Measurements from ENCODE around the gene HIBADH.
"Not testable (repeated sequence)": the region's sequence is repeated elsewhere in the genome, so short reads cannot be mapped to it uniquely, and the experiment has no call there.

Gene HIBADH

GRCh38 chr7:27593226-27593625 lies 69.5 kb downstream of the HIBADH start:
- no peak for DNase-seq

- no peak for DNase-seq
Observed at GRCh38 chr7:27590416-27590815, 72.3 kb downstream of the HIBADH start.

GRCh38 chr7:27587429-27587828 lies 75.3 kb downstream of the HIBADH start:
- DNase-seq = no peak

DNA sequence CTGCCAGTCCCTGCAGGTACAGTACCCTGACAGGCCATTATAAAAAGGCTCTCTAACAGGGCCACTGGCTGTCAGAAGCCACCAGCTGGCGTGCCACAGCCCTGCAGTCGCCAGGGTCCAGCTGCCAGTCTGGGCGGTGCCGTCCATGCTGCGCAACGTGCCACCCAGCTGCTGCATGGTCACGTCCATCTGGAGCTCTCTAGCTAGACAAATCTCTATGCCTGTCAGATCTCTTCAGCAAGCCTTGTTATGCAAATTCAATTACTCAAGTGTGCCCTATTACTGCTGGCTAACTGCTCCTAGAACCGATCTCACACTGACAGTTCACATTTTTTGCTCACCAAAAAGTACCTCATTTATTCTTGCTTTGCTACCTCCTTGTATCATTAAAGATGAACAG lies 75.9 kb downstream of the HIBADH start:
- peak in 1 of 2 donors; percentile 11 for DNase-seq

DNA sequence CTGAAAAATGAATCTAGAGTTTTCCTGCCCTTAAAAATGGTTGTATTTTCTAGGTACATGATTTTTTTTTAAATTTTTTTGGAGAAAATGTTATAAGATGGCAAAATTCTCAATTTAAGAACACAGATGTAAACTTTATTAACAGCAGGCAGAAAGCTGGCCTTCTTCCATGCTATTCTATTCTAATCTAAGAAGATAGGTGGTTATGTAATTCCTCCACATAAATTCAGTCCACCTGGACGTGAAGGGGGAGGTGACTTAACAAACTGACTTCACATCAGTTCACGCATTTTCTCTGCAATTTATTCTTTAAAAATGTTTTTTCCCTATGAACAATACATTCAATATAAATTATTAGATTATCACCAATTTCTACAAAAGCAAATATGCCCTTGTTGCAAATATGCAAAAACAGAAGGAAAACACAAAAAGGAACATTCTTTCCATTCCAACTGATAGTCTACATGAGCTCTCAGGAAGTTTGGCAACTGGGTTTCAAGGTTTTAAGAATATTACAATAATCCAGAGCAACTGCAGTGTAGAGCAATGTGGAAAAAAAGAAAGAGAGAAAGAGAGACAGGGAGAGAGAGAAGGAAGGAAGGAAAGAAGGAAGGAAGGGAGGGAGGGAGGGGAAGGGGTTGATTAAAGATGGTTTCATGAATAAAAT lies 76.8 kb downstream of the HIBADH start:
- DNase-seq = no peak

DNA sequence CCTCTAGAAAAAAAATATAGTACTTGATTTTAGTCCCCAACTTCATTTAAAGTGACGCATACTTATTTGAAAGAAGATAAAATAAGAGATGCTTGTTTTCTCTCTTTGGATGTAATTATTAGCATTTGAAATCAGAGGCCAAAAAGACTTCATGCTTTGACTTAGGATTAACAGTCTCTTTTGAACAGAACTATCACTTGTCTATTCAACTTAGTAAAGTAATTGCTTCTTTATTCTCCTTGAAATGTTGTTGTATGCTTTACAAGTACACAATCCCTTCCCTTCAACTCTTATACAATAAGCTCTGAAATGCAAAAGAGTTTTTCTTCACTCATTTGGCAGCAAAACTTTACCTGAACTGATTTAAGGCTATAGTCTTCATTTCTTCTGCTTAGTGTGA lies 80.8 kb downstream of the HIBADH start:
- DNase-seq = no peak

DNA sequence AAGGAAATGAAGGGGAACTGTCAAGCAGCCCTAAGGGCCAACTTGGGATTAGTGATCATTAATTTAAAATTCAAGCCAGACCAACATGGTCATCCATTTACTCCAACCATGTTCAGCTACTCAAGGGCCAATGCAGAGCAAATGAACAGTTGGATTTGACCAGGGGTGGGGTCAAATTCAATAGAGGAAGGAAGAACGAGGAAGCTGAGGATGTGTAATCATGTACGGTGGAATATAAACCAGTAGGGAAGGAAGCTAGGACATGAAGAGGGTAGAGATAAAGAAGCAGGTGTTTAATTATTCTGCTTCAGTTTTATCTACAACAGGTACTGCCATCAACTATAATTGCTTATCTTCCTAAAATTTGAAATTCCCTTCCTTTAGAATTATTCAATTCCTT lies 81.6 kb downstream of the HIBADH start:
- no peak for DNase-seq

GRCh38 chr7:27579565-27579964 lies 83.1 kb downstream of the HIBADH start:
- DNase-seq = no peak

DNA sequence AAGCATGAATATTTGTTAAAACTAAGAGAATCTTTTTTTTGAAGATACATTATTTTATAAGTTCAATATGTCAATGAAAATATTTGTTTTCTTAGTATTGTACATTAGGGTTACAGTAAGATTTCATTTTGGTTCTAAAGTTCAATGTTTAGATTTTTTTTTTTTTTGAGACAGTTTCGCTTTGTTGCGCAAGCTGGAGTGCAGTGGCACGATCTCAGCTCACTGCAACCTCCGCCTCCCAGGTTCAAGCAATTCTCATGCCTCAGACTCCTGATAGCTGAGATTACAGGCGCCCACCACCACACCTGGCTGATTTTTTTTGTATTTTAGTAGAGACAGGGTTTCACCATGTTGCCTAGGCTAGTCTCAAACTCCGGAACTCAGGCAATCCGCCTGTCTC lies 84.5 kb downstream of the HIBADH start:
- not testable (repeated sequence) for DNase-seq

GRCh38 chr7:27576360-27576944 lies 86.2 kb downstream of the HIBADH start:
- peak in 1 of 2 donors; percentile 10 for DNase-seq

DNA sequence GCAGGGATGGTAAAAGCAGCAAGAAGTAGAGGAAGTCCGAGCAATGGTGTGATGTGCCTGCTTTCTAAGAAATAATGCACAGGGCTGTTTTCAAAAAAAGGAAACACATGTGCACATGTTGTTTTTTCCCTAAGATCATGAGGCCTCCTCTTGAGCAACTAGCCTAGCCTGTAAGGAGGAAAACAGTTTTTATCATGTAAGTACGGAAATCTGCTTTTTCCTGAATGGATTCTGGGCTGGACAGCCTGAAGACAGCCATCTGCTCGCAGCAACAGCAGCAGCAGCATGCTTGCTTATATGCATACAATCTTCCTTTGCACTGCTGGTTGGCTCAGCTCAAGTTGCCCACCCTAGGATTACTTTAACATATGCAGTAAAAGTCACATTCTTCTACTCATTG lies 87.1 kb downstream of the HIBADH start:
- DNase-seq = no peak

DNA sequence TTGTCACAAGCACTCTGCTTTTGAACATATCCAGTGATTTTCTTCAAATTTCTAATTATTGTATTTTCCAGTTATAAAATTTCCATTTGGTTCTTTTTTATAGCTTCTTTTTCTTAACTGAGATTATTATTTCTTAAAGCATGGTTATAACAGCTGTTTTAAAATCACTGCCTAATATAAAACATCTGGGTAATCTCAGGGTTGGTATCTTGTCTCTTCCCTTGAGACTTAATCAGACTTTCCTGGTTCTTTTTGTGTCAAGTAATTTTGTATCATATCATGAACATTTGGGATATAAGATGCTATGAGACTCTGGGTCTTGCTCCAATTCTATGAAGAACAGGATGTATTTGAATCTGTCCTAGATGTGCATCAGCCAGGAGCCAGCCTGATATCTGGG lies 93.6 kb downstream of the HIBADH start:
- no peak for DNase-seq

DNA sequence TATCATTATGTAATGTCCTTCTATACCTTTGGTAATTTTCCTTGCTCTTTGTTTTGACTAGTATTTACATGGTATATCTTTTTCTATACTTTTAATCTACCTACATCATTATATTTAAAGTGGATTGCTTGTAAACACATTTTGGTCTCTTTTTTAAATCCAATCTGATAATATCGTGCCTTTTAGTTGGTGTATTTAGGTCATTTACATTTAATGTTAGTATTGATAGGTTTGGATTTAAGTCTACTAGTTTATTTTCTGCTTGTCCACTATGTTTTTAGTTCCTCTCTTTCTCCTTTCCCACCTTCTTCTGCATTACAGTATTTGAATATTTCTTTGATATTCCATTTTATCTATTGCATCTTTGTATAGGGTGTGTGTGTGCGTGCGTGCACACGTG lies 95.4 kb downstream of the HIBADH start:
- DNase-seq = no peak

GRCh38 chr7:27564881-27565482 lies 97.7 kb downstream of the HIBADH start:
- no peak for DNase-seq

DNA sequence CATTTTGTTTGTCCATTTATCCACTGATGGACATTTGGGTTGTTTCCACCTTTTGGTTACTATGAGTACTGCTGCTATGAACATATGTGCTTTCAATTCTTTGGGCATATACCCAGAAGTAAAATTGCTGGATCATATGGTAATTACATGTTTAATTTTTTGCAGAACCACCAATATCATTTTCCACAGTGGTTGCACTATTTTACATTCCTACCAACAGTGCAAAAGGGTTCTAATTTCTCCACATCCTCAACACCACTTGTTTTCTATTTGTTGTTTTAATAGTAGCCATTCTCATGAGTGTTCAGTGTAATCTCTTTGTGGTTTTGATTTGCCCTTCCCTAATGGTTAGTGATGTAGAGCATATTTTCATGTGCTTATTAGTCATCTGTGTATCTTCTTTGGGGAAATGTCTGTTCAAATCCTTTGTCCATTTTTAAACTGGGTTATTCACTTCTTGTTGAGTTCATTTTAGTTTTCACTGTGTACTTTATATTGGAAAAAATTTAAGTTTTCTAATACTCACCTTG lies 101.9 kb downstream of the HIBADH start:
- DNase-seq = no peak

DNA sequence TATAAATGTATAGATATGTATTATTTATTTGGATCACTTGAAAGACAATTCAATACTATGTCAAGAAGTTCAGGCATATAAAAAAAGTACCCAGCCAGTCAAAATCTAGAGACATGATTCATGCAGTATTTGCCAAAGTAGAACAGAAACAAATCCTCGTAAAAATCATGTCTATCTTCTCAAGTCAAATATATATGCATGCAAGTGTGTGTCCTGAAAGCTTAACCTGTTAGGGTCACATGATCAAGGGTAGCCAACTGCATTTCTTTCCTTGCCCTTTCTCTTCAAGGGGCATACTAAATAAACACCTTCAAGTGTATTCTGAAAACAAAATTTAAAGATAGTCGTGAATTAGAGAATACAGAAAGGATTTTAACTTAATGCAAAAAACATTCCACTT lies 107.0 kb downstream of the HIBADH start:
- DNase-seq = no peak

GRCh38 chr7:27554826-27555225 lies 107.9 kb downstream of the HIBADH start:
- DNase-seq = no peak

GRCh38 chr7:27553273-27553672 lies 109.4 kb downstream of the HIBADH start:
- peak in 1 of 2 donors; percentile 47 for DNase-seq

- DNase-seq = no peak
Observed at GRCh38 chr7:27551803-27552400, 110.8 kb downstream of the HIBADH start.

- no peak for DNase-seq
Observed at GRCh38 chr7:27549606-27550005, 113.1 kb downstream of the HIBADH start.

DNA sequence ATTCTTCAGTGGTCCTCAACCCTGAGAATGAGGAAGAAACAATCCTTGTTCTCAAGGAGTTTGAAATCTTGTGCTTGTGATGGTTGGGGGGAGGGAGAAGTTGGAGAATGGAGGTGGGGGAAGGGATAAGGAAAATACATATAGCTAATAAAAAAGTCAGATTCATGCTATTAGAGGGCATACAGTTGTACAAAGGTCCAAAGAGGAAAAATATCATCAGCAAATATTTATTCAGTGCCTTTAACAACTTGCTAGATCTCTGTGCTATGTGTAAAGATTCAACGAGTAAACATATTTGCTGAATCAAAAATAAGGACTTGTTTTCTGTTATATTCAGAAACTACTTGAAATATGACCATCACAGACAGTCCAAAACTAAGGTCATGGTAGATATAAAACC lies 114.4 kb downstream of the HIBADH start:
- DNase-seq = no peak

- DNase-seq = no peak
Observed at GRCh38 chr7:27547401-27547800, 115.3 kb downstream of the HIBADH start.

DNA sequence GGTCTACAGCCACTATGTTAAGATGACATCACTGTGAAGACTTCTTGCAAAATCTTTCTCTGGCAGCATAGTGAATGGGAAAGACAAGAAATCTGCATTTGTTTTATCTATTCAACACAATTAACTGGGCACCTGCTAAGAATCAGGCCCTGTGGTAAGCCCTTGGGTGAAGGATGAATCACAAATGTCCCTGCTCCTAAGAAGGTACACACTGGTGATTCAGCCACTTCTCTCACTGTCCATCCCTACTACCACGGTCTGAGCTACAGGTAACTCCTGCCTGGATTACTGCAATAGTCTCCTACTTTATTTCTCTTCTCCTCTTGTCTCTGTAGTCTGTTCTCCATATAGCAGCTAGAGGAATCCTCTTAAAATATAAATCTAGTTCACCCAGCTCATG lies 116.1 kb downstream of the HIBADH start:
- DNase-seq = no peak

GRCh38 chr7:27535795-27536194 lies 126.9 kb downstream of the HIBADH start:
- no peak for DNase-seq

All from hippocampal formation (tissue), 2 donors.